Measurements from ENCODE around the gene SERPINF2. TPM values are rescaled to one million over a fixed set of nuclear protein-coding genes. Genes with fewer than 3 reads are reported as not detected.
A peak's percentile ranks its signal among the peaks of the same experiment; 100 is the strongest.

Gene SERPINF2
- total RNA-seq, 1 experiment from 2014 or later = 0.40 TPM

GRCh38 chr17:1716076-1716911 is 26.4 kb upstream of the SERPINF2 start:
- DNase-seq (ENCODE audit: low read depth) = peak; percentile 100

GRCh38 chr17:1716912-1717695 is 25.6 kb upstream of the SERPINF2 start:
- DNase-seq (ENCODE audit: low read depth) = peak; percentile 100

GRCh38 chr17:1718362-1719165 is 24.1 kb upstream of the SERPINF2 start:
- DNase-seq (ENCODE audit: low read depth) = no peak

GRCh38 chr17:1720856-1721386 is 21.8 kb upstream of the SERPINF2 start:
- DNase-seq (ENCODE audit: low read depth) = peak; percentile 49

GRCh38 chr17:1722022-1722421 is 20.6 kb upstream of the SERPINF2 start:
- DNase-seq (ENCODE audit: low read depth) = peak; percentile 68

- DNase-seq (ENCODE audit: low read depth) = peak; percentile 78
Observed at GRCh38 chr17:1724351-1724868, 18.3 kb upstream of the SERPINF2 start, which contains the start of gene WDR81. WDR81 (plus strand) TSS chr17:1724704; CDS start chr17:1724960, 256 bp downstream.

GRCh38 chr17:1724869-1725641 is 17.6 kb upstream of the SERPINF2 start:
- DNase-seq (ENCODE audit: low read depth) = no peak

GRCh38 chr17:1725642-1726511 is 16.8 kb upstream of the SERPINF2 start:
- DNase-seq (ENCODE audit: low read depth) = no peak

- DNase-seq (ENCODE audit: low read depth) = no peak
Observed at GRCh38 chr17:1726626-1727257, 15.9 kb upstream of the SERPINF2 start.

GRCh38 chr17:1727258-1727789 is 15.3 kb upstream of the SERPINF2 start:
- DNase-seq (ENCODE audit: low read depth) = no peak

- no peak for DNase-seq (ENCODE audit: low read depth)
Observed at GRCh38 chr17:1727876-1728630, 14.6 kb upstream of the SERPINF2 start.

GRCh38 chr17:1729966-1730325 is 12.7 kb upstream of the SERPINF2 start:
- no peak for DNase-seq (ENCODE audit: low read depth)

- DNase-seq (ENCODE audit: low read depth) = peak; percentile 94
Observed at GRCh38 chr17:1730326-1731193, 12.1 kb upstream of the SERPINF2 start.

- no peak for DNase-seq (ENCODE audit: low read depth)
Observed at GRCh38 chr17:1731194-1731506, 11.5 kb upstream of the SERPINF2 start.

GRCh38 chr17:1732241-1732832 is 10.3 kb upstream of the SERPINF2 start:
- no peak for DNase-seq (ENCODE audit: low read depth)

GRCh38 chr17:1732833-1733321 is 9.8 kb upstream of the SERPINF2 start:
- peak; percentile 83 for DNase-seq (ENCODE audit: low read depth)

GRCh38 chr17:1733759-1734158 is 8.9 kb upstream of the SERPINF2 start:
- no peak for DNase-seq (ENCODE audit: low read depth)
